Measurements from ENCODE around the gene RCCD1.
"Not testable (repeated sequence)": the region's sequence is repeated elsewhere in the genome, so short reads cannot be mapped to it uniquely, and the experiment has no call there.

Gene RCCD1

GRCh38 chr15:90918034-90918788, 36.5 kb upstream of the RCCD1 start:
- DNase-seq (ENCODE audit: low read depth) = no peak

GRCh38 chr15:90918835-90919234, 35.8 kb upstream of the RCCD1 start:
- DNase-seq (ENCODE audit: low read depth) = no peak

- no peak for DNase-seq (ENCODE audit: low read depth)
Measured at GRCh38 chr15:90921887-90922286, 32.8 kb upstream of the RCCD1 start.

- DNase-seq (ENCODE audit: low read depth) = not testable (repeated sequence)
Measured at GRCh38 chr15:90922712-90923322, 31.9 kb upstream of the RCCD1 start.

DNA sequence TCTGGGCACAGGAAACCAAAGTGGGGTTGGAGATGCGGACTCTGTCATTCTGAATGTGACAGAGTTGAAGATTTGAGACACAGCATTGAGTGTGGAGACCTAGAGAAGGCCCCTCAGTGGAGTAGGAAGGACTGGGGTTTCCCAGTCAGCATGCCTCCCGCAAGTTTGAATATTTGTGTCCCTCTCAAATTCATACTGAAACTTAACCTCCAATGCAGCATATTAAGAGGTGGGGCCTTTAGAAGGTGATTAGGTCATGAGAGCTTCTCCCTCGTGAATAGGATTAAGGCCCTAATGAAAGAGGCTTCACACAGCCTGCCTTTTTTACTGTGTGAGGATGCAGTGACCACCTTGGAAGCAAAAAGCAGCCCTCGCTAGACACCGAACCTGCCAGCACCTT, 30.3 kb upstream of the RCCD1 start:
- DNase-seq (ENCODE audit: low read depth) = no peak

- DNase-seq (ENCODE audit: low read depth) = not testable (repeated sequence)
Measured at GRCh38 chr15:90926766-90927165, 27.9 kb upstream of the RCCD1 start.

GRCh38 chr15:90928106-90928505, 26.6 kb upstream of the RCCD1 start:
- DNase-seq (ENCODE audit: low read depth) = not testable (repeated sequence)

GRCh38 chr15:90929246-90930019, 25.3 kb upstream of the RCCD1 start:
- no peak for DNase-seq (ENCODE audit: low read depth)

DNA sequence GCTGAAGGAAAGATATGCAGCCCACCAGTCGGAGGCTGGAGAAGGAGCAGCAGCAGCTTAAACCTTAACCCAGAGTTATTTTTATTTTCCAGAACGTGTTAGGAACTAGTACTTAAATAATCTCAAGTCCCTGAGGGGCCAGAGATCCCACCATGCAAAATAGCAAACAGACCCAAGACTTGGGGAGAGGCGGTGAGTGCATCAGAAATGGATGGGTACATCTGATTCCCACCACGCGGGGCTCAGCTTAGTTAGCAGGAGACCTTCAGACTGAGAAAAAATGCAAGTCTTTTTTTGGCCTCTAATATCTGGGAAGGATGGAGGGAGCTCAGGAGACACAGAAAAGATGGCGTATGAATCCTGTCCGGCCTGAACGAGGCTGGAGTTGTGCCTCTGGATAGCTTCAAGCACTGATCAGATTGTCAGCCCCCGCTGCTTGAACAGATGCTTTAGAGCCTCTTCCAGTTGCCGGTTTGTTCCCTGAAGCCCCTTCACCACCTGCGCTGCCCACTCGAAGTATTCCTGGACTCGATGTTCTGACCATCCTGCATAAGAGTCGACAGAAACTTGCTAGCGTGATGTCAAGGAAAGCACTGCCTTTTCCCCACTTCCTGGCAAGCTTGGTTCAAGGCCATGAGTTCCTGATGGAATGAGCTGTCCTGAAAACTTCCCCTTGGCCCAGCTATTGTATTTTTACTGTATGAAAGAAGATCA, 23.7 kb upstream of the RCCD1 start:
- DNase-seq (ENCODE audit: low read depth) = no peak

DNA sequence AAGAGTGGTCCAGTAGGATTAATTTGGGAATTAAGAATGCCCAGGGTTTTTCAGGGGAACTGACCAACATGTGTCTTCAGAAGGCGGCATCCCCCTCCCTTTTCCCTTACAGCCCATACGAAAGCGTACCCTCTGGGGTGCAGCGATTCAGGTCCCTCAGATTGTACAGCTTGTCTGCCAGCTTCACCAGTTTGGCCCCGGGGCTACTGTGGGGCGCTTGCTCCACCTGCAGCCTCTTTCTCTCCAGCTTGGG, 23.2 kb upstream of the RCCD1 start:
- DNase-seq (ENCODE audit: low read depth) = no peak

DNA sequence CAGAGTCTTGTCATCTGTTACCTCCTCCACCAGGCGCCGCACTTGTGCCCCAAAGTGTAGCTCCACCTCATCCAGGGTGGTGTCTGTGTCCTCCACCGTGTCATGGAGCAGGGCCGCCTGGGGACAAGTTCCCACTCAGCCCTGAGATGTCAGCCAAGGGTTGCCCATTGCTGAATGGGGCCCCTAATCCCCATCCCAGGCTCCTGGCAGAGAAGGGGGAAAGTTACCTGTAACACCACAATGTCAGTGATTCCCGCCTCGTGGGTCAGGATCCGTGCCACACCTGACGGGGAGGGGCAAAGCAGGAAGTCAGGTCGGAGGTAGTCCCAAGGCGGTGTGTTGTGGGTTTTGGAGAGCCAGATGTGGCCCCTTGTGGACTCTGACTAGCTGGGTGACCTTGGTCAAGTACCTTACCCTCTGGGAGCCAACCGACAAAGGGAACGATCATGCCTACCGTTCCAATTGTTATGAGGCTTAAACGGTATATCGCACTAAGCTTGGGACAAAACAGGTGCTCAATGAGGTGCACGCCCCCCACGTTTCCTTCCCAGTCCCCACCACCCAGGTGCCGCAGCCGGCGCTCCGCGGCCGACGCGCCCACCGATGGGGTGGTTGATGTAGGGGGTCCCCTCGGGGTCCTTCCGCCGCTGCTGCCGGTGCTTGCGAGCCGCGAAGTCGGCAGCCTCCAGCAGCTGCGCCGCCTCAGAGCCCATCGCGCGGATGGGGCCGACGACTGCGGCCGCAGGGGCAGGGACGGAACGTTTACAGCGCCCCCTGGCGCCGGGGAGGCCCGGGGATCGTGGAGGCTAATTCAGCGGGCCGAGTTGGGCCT, 22.6 kb upstream of the RCCD1 start, which contains the start of gene HDDC3:
HDDC3 (minus strand) TSS at position 722 of the 832 bp plus-strand sequence; CDS start at position 713, 9 bp downstream.
- peak; percentile 63 for DNase-seq (ENCODE audit: low read depth)

DNA sequence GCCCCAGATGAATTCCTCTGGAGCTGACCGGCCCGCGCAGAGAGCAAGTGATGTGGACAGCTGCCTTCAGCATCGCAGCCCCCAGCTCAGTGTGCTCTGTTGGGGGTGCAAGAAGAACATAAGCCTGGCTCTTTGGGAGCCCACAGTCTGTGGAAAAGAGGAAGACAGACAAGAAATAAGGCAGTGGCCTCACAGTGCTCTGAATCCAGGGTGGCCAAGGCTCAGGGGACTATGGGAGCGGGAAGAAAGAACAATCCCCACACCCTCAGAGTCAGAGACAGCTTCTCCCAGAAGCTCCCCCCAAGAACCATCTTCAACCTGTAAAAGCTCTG, 22.1 kb upstream of the RCCD1 start:
- no peak for DNase-seq (ENCODE audit: low read depth)

- no peak for DNase-seq (ENCODE audit: low read depth)
Measured at GRCh38 chr15:90933301-90933700, 21.4 kb upstream of the RCCD1 start.

GRCh38 chr15:90934256-90934948, 20.3 kb upstream of the RCCD1 start:
- DNase-seq (ENCODE audit: low read depth) = peak; percentile 72

DNA sequence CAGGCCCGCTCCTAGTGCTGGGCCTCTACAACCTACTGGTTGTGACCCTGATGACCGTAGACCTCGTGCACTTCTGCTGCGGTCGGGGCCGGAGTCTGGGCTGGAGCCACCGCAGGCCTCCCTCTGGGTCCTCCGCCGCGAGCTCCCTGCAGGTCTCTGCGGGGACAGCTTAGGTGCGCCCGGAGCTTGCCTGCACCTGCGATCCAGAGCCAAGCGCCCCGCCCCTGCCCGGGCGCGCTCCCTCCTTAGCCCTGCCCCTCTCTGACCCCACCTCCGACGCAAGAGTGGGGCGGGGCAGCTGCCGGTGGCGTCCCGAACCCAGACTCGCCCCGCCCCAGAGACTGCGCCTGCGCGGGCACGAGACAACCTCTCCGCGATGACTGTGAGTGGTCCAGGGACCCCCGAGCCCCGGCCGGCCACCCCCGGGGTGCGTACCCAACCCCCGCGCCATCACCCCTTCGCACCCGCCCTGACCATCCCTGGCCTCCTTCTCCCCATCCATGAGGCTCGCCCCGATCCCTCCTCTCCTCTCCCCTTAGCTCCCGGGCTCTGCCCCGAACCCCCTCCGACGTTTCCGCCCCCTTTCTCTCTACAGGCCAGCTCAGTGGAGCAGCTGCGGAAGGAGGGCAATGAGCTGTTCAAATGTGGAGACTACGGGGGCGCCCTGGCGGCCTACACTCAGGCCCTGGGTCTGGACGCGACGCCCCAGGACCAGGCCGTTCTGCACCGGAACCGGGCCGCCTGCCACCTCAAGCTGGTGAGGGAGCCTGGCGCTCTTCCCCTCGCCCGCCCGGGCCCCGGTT, 19.5 kb upstream of the RCCD1 start, which contains the start of gene UNC45A:
UNC45A (plus strand) TSS at position 337 of the 803 bp plus-strand sequence; CDS start at position 377, 40 bp downstream.
- peak; percentile 73 for DNase-seq (ENCODE audit: low read depth)

DNA sequence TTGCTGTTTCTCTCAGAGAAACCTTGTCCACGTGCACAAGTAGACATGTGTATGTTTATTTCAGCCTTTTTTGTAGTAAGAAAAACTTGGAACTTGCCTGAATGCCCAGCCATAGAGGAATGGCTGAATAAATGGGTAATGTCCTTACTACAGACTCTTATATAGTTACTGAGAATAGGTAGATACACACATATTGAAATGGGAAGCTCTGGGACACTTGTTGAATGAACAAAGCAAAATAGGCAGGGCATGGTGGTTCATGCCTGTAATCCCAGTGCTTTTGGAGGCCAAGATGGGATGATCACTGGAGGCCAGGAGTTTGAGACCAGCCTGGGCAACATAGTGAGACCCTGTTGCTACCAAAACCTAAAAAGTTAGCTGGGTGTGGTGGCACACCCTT, 17.9 kb upstream of the RCCD1 start:
- no peak for DNase-seq (ENCODE audit: low read depth)

GRCh38 chr15:90938261-90938660, 16.4 kb upstream of the RCCD1 start:
- no peak for DNase-seq (ENCODE audit: low read depth)

DNA sequence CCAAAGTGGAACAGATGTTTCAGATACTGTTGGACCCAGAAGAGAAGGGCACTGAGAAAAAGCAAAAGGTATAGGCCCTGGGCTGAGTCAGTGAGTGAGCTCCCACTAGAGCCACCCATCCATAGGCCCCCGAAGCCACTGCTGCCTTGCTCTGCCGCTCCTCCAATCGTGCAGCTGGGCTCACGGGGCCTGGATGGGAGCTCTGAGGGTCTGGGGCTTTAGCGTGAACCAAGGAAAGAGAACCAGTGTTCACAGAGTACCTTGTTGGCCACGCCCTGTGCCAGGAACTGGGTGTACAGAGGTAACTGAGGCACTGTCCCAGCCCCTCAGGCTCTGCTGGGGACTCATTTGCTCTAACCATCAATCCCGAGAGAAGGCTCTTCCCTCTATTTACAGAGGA, 14.9 kb upstream of the RCCD1 start:
- no peak for DNase-seq (ENCODE audit: low read depth)

GRCh38 chr15:90941038-90941437, 13.6 kb upstream of the RCCD1 start:
- DNase-seq (ENCODE audit: low read depth) = no peak
